ENCODE results near the gene SLC25A40.

DNA sequence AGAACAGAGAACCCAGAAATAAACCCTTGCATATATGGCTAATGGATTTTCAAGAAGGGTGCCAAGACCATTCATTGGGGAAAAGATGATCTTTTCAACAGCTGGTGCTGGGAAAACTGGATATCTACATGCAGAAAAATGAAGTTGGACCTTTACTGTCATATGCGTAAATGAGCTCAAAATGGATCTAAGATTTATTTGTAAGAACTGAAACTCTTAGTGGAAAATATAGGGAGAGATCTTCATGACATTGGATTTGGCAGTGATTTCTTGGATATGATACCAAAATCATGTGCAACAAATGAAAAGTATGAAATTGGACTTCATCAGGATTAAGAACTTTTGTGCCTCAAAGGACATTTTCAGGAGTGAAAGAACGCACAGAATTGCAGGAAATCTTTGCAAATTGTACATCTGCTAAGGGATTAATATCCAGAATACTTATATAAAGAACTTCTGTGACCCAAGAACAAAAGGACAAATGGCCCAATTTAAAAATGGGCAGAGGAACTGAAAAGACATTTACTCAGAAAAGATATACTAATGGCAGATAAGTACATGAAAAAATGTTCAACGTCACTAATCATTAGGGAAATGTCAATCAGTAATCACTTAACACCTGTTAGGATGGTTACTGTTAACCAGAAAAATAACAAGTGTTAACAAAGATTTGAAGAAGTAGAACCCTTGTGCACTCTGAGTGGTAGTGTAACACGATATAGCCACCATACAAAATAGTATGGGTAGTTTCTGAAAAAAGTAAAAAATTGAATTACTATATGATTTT is 6.2 kb upstream of the SLC25A40 start:
- TF ChIP-seq, protein P1, sequence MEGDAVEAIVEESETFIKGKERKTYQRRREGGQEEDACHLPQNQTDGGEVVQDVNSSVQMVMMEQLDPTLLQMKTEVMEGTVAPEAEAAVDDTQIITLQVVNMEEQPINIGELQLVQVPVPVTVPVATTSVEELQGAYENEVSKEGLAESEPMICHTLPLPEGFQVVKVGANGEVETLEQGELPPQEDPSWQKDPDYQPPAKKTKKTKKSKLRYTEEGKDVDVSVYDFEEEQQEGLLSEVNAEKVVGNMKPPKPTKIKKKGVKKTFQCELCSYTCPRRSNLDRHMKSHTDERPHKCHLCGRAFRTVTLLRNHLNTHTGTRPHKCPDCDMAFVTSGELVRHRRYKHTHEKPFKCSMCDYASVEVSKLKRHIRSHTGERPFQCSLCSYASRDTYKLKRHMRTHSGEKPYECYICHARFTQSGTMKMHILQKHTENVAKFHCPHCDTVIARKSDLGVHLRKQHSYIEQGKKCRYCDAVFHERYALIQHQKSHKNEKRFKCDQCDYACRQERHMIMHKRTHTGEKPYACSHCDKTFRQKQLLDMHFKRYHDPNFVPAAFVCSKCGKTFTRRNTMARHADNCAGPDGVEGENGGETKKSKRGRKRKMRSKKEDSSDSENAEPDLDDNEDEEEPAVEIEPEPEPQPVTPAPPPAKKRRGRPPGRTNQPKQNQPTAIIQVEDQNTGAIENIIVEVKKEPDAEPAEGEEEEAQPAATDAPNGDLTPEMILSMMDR (IDR thresholded peaks at IDR 0.05; ENCODE audit: low read length) = no peak
- TF ChIP-seq EZH2 (IDR thresholded peaks at IDR 0.05; ENCODE audit: borderline replicate concordance, low read length) = no peak
